BJ (cell line): ENCODE measurements around the gene CHCHD6. TPM values are rescaled to one million over a fixed set of nuclear protein-coding genes. Genes with fewer than 3 reads are reported as not detected.

Experiments used
- CTCF ChIA-PET: fragments of 350-600 bp; formaldehyde crosslinking; extraction: SDS; loops from one replicate; lab custom pipeline; 2021; ENCODE audit warnings: antibody characterized with exemption, inconsistent platforms; lab: Yijun Ruan, JAX
- POLR2A ChIA-PET: fragments of 300-600 bp; sonication (Branson Sonifier 250); formaldehyde crosslinking; extraction: SDS; loops from one replicate; lab custom pipeline; 2021; ENCODE audit warnings: antibody characterized with exemption; lab: Charles Lee
- DNase-seq: peaks from one replicate; pipeline ENCODE4 v3.0.0-alpha.2; 2011; ENCODE audit warnings: low read depth
- H3K27me3 ChIP-seq: 2 replicates; pipeline ENCODE4 v1.6.0; 2011; ENCODE audit warnings: low read length; ENCODE audit not compliant: control insufficient read depth, insufficient read depth
- H3K36me3 ChIP-seq: 2 replicates; pipeline ENCODE4 v1.5.1; 2011; ENCODE audit warnings: low read length; ENCODE audit not compliant: control insufficient read depth, insufficient read depth
- H3K4me3 ChIP-seq: 2 replicates; pipeline ENCODE4 v1.5.1; 2011; ENCODE audit warnings: low read depth, mild to moderate bottlenecking, control low read depth, low read length
- CTCF ChIP-seq: IDR thresholded peaks from 2 replicates; pipeline ENCODE4 v1.5.1; 2011; ENCODE audit warnings: low read depth, mild to moderate bottlenecking, control low read depth, inconsistent platforms, low read length, moderate library complexity; ENCODE audit not compliant: insufficient read depth
- polyA plus RNA-seq: library from polyadenylated mRNA; depleted of rRNA; stranded (reverse); fragments of >200 nt; gene quantifications from 2 replicates; pipeline ENCODE4 v1.2.3, GENCODE V29; 2011

Gene CHCHD6
- polyA plus RNA-seq, 1 experiment, result 23.7 TPM

GRCh38 chr3:126990890-126991289 lies 286.9 kb downstream of the CHCHD6 start:
- no peak overlapping the region for H3K4me3 ChIP-seq
- peaks cover 35% of the 10 kb centered on the region for H3K36me3 ChIP-seq
- no peak for DNase-seq
- POLR2A ChIA-PET, result no interaction called here
- H3K27me3 ChIP-seq, result no peaks in the 10 kb centered on the region
- CTCF ChIA-PET, result interaction anchor here (2.0 kb wide), 1 partner anchor 12 kb away, joined by 11 read pairs; no protein-coding TSS in a partner anchor
- no peak for TF ChIP-seq CTCF

- no peak for TF ChIP-seq CTCF
- CTCF ChIA-PET, result interaction anchor here (0.7 to 2.0 kb wide), 2 partner anchors 9 to 11 kb away, joined by 3 to 11 read pairs; partner anchors contain the start of gene PLXNA1
- POLR2A ChIA-PET, result no interaction called here
Observed at GRCh38 chr3:126991366-126992200, 287.5 kb downstream of the CHCHD6 start.

GRCh38 chr3:126992216-126992615 lies 288.2 kb downstream of the CHCHD6 start:
- Histone ChIP-seq H3K4me3 (no peak overlapping the region), H3K36me3 (peaks cover 33% of the 10 kb centered on the region), H3K27me3 (no peaks in the 10 kb centered on the region)
- DNase-seq, result no peak
- POLR2A ChIA-PET, result no interaction called here
- TF ChIP-seq CTCF, result no peak
- CTCF ChIA-PET, result interaction anchor here (0.7 to 2.0 kb wide), 3 partner anchors 10 to 463 kb away, joined by 3 to 11 read pairs (median 4); partner anchors contain the start of gene PLXNA1

More at GRCh38 chr3:126991366-126992200, 287.5 kb downstream of the CHCHD6 start:
- DNase-seq, result no peak
- Histone ChIP-seq H3K4me3 (no peak overlapping the region), H3K27me3 (no peaks in the 10 kb centered on the region), H3K36me3 (peaks cover 33% of the 10 kb centered on the region)

GRCh38 chr3:126992776-126993175 lies 288.7 kb downstream of the CHCHD6 start:
- CTCF ChIA-PET, result interaction anchor here (1.6 to 2.0 kb wide), 3 partner anchors 9 to 463 kb away, joined by 4 to 11 read pairs (median 4); no protein-coding TSS in a partner anchor
- no peak for TF ChIP-seq CTCF

GRCh38 chr3:126993436-126993835 lies 289.4 kb downstream of the CHCHD6 start:
- CTCF ChIA-PET, result interaction anchor here (1.6 to 1.7 kb wide), 2 partner anchors 9 to 462 kb away, joined by 4 read pairs; no protein-coding TSS in a partner anchor

More at GRCh38 chr3:126992776-126993175, 288.7 kb downstream of the CHCHD6 start:
- Histone ChIP-seq H3K27me3 (no peaks in the 10 kb centered on the region), H3K4me3 (no peak overlapping the region), H3K36me3 (peaks cover 35% of the 10 kb centered on the region)
- POLR2A ChIA-PET, result no interaction called here
- DNase-seq, result no peak

More at GRCh38 chr3:126993436-126993835, 289.4 kb downstream of the CHCHD6 start:
- TF ChIP-seq CTCF, result no peak
- H3K36me3 ChIP-seq, result peaks cover 34% of the 10 kb centered on the region
- no peak for DNase-seq
- H3K27me3 ChIP-seq, result no peaks in the 10 kb centered on the region
- no peak overlapping the region for H3K4me3 ChIP-seq
- POLR2A ChIA-PET, result no interaction called here
